WTC11 (cell line): ENCODE measurements around the gene USH2A.

Experiments used
- FOXP1 ChIP-seq: sonication (generic); formaldehyde crosslinking; IDR thresholded peaks from 2 replicates; pipeline ENCODE4 v1.8.0; 2022; ENCODE audit warnings: missing genetic modification reagents, mild to moderate bottlenecking, moderate library complexity, borderline replicate concordance
- RELA ChIP-seq: sonication (generic); formaldehyde crosslinking; IDR thresholded peaks from 2 replicates; pipeline ENCODE4 v1.8.1; 2022; ENCODE audit warnings: missing genetic modification reagents, mild to moderate bottlenecking, borderline replicate concordance
- TEAD4 ChIP-seq: sonication (generic); formaldehyde crosslinking; IDR thresholded peaks from 2 replicates; pipeline ENCODE4 v1.8.0; 2022; ENCODE audit warnings: mild to moderate bottlenecking, missing genetic modification reagents
- TF ChIP-seq, protein P1 (sequence below): fragments of 200-600 bp; IDR thresholded peaks from 2 replicates; pipeline ENCODE4 v1.8.0; 2022; ENCODE audit warnings: antibody characterized with exemption
- TF ChIP-seq, protein P2 (sequence below): sonication (generic); formaldehyde crosslinking; IDR thresholded peaks from 2 replicates; pipeline ENCODE4 v1.8.1; 2023; ENCODE audit warnings: mild to moderate bottlenecking, missing genetic modification reagents, moderate library complexity
- TF ChIP-seq, protein P3 (sequence below): sonication (generic); formaldehyde crosslinking; IDR thresholded peaks from 2 replicates; pipeline ENCODE4 v1.8.1; 2023; ENCODE audit warnings: mild to moderate bottlenecking, missing genetic modification reagents, moderate library complexity
- TF ChIP-seq, protein P4 (sequence below): sonication (generic); formaldehyde crosslinking; conservative IDR thresholded peaks from 2 replicates; pipeline ENCODE4 v1.8.1; 2023; ENCODE audit warnings: mild to moderate bottlenecking, low read depth, missing genetic modification reagents, moderate library complexity
- TF ChIP-seq, protein P5 (sequence below): sonication (generic); formaldehyde crosslinking; IDR thresholded peaks from 2 replicates; pipeline ENCODE4 v1.8.1; 2022; ENCODE audit warnings: low read depth, mild to moderate bottlenecking, moderate library complexity, missing genetic modification reagents, borderline replicate concordance
- TF ChIP-seq, protein P6 (sequence below): sonication (generic); formaldehyde crosslinking; IDR thresholded peaks from 2 replicates; pipeline ENCODE4 v1.8.0; 2023; ENCODE audit warnings: mild to moderate bottlenecking, missing genetic modification reagents

DNA sequence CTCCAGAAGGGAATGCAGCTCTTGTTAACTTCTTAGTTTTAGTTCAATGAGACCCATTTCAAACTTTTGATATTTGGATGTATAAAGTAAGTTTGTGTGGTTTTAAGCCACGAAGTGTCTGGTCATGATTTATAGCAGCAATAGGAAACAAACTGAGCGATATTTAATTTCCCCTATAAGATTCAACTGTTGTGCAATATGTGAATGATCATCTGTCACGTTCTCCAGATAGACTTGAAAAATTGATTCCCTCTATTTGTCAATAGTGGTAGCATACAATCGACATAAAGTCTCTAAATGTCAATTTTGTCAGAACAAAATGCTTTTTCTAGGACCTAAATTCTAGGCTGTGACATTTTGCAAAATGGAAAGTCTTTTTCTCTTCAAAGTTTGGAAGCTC lies 616.0 kb downstream of the USH2A start:
- TF ChIP-seq, protein P1, sequence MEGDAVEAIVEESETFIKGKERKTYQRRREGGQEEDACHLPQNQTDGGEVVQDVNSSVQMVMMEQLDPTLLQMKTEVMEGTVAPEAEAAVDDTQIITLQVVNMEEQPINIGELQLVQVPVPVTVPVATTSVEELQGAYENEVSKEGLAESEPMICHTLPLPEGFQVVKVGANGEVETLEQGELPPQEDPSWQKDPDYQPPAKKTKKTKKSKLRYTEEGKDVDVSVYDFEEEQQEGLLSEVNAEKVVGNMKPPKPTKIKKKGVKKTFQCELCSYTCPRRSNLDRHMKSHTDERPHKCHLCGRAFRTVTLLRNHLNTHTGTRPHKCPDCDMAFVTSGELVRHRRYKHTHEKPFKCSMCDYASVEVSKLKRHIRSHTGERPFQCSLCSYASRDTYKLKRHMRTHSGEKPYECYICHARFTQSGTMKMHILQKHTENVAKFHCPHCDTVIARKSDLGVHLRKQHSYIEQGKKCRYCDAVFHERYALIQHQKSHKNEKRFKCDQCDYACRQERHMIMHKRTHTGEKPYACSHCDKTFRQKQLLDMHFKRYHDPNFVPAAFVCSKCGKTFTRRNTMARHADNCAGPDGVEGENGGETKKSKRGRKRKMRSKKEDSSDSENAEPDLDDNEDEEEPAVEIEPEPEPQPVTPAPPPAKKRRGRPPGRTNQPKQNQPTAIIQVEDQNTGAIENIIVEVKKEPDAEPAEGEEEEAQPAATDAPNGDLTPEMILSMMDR = no peak
- TF ChIP-seq, protein P2, sequence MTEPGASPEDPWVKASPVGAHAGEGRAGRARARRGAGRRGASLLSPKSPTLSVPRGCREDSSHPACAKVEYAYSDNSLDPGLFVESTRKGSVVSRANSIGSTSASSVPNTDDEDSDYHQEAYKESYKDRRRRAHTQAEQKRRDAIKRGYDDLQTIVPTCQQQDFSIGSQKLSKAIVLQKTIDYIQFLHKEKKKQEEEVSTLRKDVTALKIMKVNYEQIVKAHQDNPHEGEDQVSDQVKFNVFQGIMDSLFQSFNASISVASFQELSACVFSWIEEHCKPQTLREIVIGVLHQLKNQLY (CRISPR knock-in tag) = no peak
- TF ChIP-seq, protein P3, sequence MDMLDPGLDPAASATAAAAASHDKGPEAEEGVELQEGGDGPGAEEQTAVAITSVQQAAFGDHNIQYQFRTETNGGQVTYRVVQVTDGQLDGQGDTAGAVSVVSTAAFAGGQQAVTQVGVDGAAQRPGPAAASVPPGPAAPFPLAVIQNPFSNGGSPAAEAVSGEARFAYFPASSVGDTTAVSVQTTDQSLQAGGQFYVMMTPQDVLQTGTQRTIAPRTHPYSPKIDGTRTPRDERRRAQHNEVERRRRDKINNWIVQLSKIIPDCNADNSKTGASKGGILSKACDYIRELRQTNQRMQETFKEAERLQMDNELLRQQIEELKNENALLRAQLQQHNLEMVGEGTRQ (CRISPR knock-in tag) = no peak
- TF ChIP-seq, protein P4, sequence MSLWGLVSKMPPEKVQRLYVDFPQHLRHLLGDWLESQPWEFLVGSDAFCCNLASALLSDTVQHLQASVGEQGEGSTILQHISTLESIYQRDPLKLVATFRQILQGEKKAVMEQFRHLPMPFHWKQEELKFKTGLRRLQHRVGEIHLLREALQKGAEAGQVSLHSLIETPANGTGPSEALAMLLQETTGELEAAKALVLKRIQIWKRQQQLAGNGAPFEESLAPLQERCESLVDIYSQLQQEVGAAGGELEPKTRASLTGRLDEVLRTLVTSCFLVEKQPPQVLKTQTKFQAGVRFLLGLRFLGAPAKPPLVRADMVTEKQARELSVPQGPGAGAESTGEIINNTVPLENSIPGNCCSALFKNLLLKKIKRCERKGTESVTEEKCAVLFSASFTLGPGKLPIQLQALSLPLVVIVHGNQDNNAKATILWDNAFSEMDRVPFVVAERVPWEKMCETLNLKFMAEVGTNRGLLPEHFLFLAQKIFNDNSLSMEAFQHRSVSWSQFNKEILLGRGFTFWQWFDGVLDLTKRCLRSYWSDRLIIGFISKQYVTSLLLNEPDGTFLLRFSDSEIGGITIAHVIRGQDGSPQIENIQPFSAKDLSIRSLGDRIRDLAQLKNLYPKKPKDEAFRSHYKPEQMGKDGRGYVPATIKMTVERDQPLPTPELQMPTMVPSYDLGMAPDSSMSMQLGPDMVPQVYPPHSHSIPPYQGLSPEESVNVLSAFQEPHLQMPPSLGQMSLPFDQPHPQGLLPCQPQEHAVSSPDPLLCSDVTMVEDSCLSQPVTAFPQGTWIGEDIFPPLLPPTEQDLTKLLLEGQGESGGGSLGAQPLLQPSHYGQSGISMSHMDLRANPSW (CRISPR knock-in tag) = no peak
- TF ChIP-seq, protein P5, sequence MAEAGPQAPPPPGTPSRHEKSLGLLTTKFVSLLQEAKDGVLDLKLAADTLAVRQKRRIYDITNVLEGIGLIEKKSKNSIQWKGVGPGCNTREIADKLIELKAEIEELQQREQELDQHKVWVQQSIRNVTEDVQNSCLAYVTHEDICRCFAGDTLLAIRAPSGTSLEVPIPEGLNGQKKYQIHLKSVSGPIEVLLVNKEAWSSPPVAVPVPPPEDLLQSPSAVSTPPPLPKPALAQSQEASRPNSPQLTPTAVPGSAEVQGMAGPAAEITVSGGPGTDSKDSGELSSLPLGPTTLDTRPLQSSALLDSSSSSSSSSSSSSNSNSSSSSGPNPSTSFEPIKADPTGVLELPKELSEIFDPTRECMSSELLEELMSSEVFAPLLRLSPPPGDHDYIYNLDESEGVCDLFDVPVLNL (CRISPR knock-in tag) = no peak
- no peak for TF ChIP-seq FOXP1 (CRISPR knock-in tag)
- TF ChIP-seq, protein P6, sequence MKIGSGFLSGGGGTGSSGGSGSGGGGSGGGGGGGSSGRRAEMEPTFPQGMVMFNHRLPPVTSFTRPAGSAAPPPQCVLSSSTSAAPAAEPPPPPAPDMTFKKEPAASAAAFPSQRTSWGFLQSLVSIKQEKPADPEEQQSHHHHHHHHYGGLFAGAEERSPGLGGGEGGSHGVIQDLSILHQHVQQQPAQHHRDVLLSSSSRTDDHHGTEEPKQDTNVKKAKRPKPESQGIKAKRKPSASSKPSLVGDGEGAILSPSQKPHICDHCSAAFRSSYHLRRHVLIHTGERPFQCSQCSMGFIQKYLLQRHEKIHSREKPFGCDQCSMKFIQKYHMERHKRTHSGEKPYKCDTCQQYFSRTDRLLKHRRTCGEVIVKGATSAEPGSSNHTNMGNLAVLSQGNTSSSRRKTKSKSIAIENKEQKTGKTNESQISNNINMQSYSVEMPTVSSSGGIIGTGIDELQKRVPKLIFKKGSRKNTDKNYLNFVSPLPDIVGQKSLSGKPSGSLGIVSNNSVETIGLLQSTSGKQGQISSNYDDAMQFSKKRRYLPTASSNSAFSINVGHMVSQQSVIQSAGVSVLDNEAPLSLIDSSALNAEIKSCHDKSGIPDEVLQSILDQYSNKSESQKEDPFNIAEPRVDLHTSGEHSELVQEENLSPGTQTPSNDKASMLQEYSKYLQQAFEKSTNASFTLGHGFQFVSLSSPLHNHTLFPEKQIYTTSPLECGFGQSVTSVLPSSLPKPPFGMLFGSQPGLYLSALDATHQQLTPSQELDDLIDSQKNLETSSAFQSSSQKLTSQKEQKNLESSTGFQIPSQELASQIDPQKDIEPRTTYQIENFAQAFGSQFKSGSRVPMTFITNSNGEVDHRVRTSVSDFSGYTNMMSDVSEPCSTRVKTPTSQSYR (CRISPR knock-in tag) = no peak
- TF ChIP-seq RELA = no peak
- no peak for TF ChIP-seq TEAD4
